Activated naive CD4-positive, alpha-beta T cell treated with anti-CD3 and anti-CD28 coated beads, Interleukin-2, amount 50 U/mL, for 24 hours (primary cell): ENCODE data around the gene CDH12.
A peak's percentile ranks its signal among the peaks of the same experiment; 100 is the strongest.
"Not testable (repeated sequence)": the region's sequence is repeated elsewhere in the genome, so short reads cannot be mapped to it uniquely, and the experiment has no call there.

ENCODE experiments used
- H3K27ac Mint-ChIP-seq: one replicate; pipeline ENCODE4 v1.8.0; 2021; ENCODE audit warnings: mild to moderate bottlenecking, mixed read lengths
- H3K27me3 Mint-ChIP-seq: one replicate; pipeline ENCODE4 v1.8.0; 2021; ENCODE audit warnings: mixed read lengths
- H3K36me3 Mint-ChIP-seq: one replicate; pipeline ENCODE4 v1.8.0; 2021; ENCODE audit warnings: mixed read lengths
- H3K4me1 Mint-ChIP-seq: one replicate; pipeline ENCODE4 v1.8.0; 2021; ENCODE audit warnings: mixed read lengths
- H3K4me3 Mint-ChIP-seq: one replicate; pipeline ENCODE4 v1.8.0; 2021; ENCODE audit warnings: mild to moderate bottlenecking, mixed read lengths
- H3K9me3 Mint-ChIP-seq: one replicate; pipeline ENCODE4 v1.8.0; 2021; ENCODE audit warnings: mixed read lengths

CDH12 gene

GRCh38 chr5:22793463-22793862 lies 59.7 kb downstream of the CDH12 start:
- Mint-ChIP-seq H3K27me3 (no peaks in the 10 kb centered on the region), H3K4me3 (no peak overlapping the region), H3K27ac (no peak overlapping the region), H3K36me3 (no peaks in the 10 kb centered on the region), H3K9me3 (no peaks in the 10 kb centered on the region), H3K4me1 (no peaks in the 10 kb centered on the region)

GRCh38 chr5:22787807-22788206 lies 65.3 kb downstream of the CDH12 start:
- H3K27ac Mint-ChIP-seq, result no peak overlapping the region
- no peaks in the 10 kb centered on the region for H3K36me3 Mint-ChIP-seq
- H3K4me1 Mint-ChIP-seq, result no peaks in the 10 kb centered on the region
- H3K27me3 Mint-ChIP-seq, result no peaks in the 10 kb centered on the region
- H3K4me3 Mint-ChIP-seq, result no peak overlapping the region
- H3K9me3 Mint-ChIP-seq, result no peaks in the 10 kb centered on the region

- no peak overlapping the region for H3K4me3 Mint-ChIP-seq
- H3K36me3 Mint-ChIP-seq, result no peaks in the 10 kb centered on the region
- no peaks in the 10 kb centered on the region for H3K4me1 Mint-ChIP-seq
- H3K27me3 Mint-ChIP-seq, result no peaks in the 10 kb centered on the region
- H3K27ac Mint-ChIP-seq, result peak overlapping the region; percentile 32
- no peaks in the 10 kb centered on the region for H3K9me3 Mint-ChIP-seq
Measured at GRCh38 chr5:22787398-22787797, 65.7 kb downstream of the CDH12 start.

GRCh38 chr5:22780756-22781155 lies 72.4 kb downstream of the CDH12 start:
- Mint-ChIP-seq H3K4me3 (no peak overlapping the region), H3K9me3 (no peaks in the 10 kb centered on the region), H3K27me3 (no peaks in the 10 kb centered on the region), H3K36me3 (no peaks in the 10 kb centered on the region), H3K27ac (no peak overlapping the region), H3K4me1 (no peaks in the 10 kb centered on the region)

- no peaks in the 10 kb centered on the region for H3K9me3 Mint-ChIP-seq
- no peak overlapping the region for H3K27ac Mint-ChIP-seq
- H3K27me3 Mint-ChIP-seq, result no peaks in the 10 kb centered on the region
- no peaks in the 10 kb centered on the region for H3K36me3 Mint-ChIP-seq
- H3K4me1 Mint-ChIP-seq, result no peaks in the 10 kb centered on the region
- no peak overlapping the region for H3K4me3 Mint-ChIP-seq
Measured at GRCh38 chr5:22779499-22779898, 73.6 kb downstream of the CDH12 start.

- Mint-ChIP-seq H3K4me1 (no peaks in the 10 kb centered on the region), H3K36me3 (no peaks in the 10 kb centered on the region), H3K4me3 (no peak overlapping the region), H3K27me3 (no peaks in the 10 kb centered on the region), H3K27ac (no peak overlapping the region), H3K9me3 (no peaks in the 10 kb centered on the region)
Measured at GRCh38 chr5:22776285-22776684, 76.9 kb downstream of the CDH12 start.

GRCh38 chr5:22774214-22774613 lies 78.9 kb downstream of the CDH12 start:
- not testable (repeated sequence) for H3K4me3 Mint-ChIP-seq, H3K4me1 Mint-ChIP-seq, H3K9me3 Mint-ChIP-seq, H3K36me3 Mint-ChIP-seq, H3K27me3 Mint-ChIP-seq, H3K27ac Mint-ChIP-seq

GRCh38 chr5:22764736-22765135 lies 88.4 kb downstream of the CDH12 start:
- no peaks in the 10 kb centered on the region for H3K36me3 Mint-ChIP-seq
- no peaks in the 10 kb centered on the region for H3K4me1 Mint-ChIP-seq
- H3K27ac Mint-ChIP-seq, result no peak overlapping the region
- no peaks in the 10 kb centered on the region for H3K27me3 Mint-ChIP-seq
- H3K9me3 Mint-ChIP-seq, result no peaks in the 10 kb centered on the region
- H3K4me3 Mint-ChIP-seq, result no peak overlapping the region

- no peak overlapping the region for H3K4me3 Mint-ChIP-seq
- H3K9me3 Mint-ChIP-seq, result no peaks in the 10 kb centered on the region
- H3K27ac Mint-ChIP-seq, result no peak overlapping the region
- H3K27me3 Mint-ChIP-seq, result no peaks in the 10 kb centered on the region
- no peaks in the 10 kb centered on the region for H3K4me1 Mint-ChIP-seq
- H3K36me3 Mint-ChIP-seq, result no peaks in the 10 kb centered on the region
Measured at GRCh38 chr5:22757776-22758175, 95.4 kb downstream of the CDH12 start.

GRCh38 chr5:22754155-22754554 lies 99.0 kb downstream of the CDH12 start:
- H3K4me3 Mint-ChIP-seq, result no peak overlapping the region
- H3K9me3 Mint-ChIP-seq, result peaks cover 16% of the 10 kb centered on the region
- H3K27ac Mint-ChIP-seq, result no peak overlapping the region
- no peaks in the 10 kb centered on the region for H3K27me3 Mint-ChIP-seq
- H3K36me3 Mint-ChIP-seq, result no peaks in the 10 kb centered on the region
- no peaks in the 10 kb centered on the region for H3K4me1 Mint-ChIP-seq

GRCh38 chr5:22751536-22751935 lies 101.6 kb downstream of the CDH12 start:
- Mint-ChIP-seq H3K27me3 (no peaks in the 10 kb centered on the region), H3K36me3 (no peaks in the 10 kb centered on the region), H3K27ac (no peak overlapping the region), H3K4me3 (no peak overlapping the region), H3K9me3 (peaks cover 16% of the 10 kb centered on the region), H3K4me1 (no peaks in the 10 kb centered on the region)

- no peak overlapping the region for H3K27ac Mint-ChIP-seq
- H3K4me3 Mint-ChIP-seq, result no peak overlapping the region
- no peaks in the 10 kb centered on the region for H3K36me3 Mint-ChIP-seq
- H3K27me3 Mint-ChIP-seq, result no peaks in the 10 kb centered on the region
- peaks cover 4% of the 10 kb centered on the region for H3K9me3 Mint-ChIP-seq
- no peaks in the 10 kb centered on the region for H3K4me1 Mint-ChIP-seq
Measured at GRCh38 chr5:22736443-22737003, 116.6 kb downstream of the CDH12 start.

- Mint-ChIP-seq H3K9me3 (peaks cover 4% of the 10 kb centered on the region), H3K4me3 (no peak overlapping the region), H3K27ac (no peak overlapping the region), H3K27me3 (no peaks in the 10 kb centered on the region), H3K36me3 (no peaks in the 10 kb centered on the region), H3K4me1 (no peaks in the 10 kb centered on the region)
Measured at GRCh38 chr5:22734907-22735306, 118.2 kb downstream of the CDH12 start.

GRCh38 chr5:22728610-22729009 lies 124.5 kb downstream of the CDH12 start:
- Mint-ChIP-seq H3K4me1 (no peaks in the 10 kb centered on the region), H3K9me3 (peaks cover 2% of the 10 kb centered on the region), H3K27ac (no peak overlapping the region), H3K36me3 (no peaks in the 10 kb centered on the region), H3K27me3 (no peaks in the 10 kb centered on the region), H3K4me3 (no peak overlapping the region)

GRCh38 chr5:22722491-22722890 lies 130.7 kb downstream of the CDH12 start:
- peaks cover 17% of the 10 kb centered on the region for H3K9me3 Mint-ChIP-seq
- no peaks in the 10 kb centered on the region for H3K4me1 Mint-ChIP-seq
- no peaks in the 10 kb centered on the region for H3K36me3 Mint-ChIP-seq
- no peak overlapping the region for H3K27ac Mint-ChIP-seq
- H3K27me3 Mint-ChIP-seq, result no peaks in the 10 kb centered on the region
- no peak overlapping the region for H3K4me3 Mint-ChIP-seq

- H3K27ac Mint-ChIP-seq, result no peak overlapping the region
Measured at GRCh38 chr5:22722056-22722455, 131.1 kb downstream of the CDH12 start.

GRCh38 chr5:22719842-22720241 lies 133.3 kb downstream of the CDH12 start:
- peaks cover 17% of the 10 kb centered on the region for H3K9me3 Mint-ChIP-seq
- no peaks in the 10 kb centered on the region for H3K27me3 Mint-ChIP-seq
- H3K4me1 Mint-ChIP-seq, result no peaks in the 10 kb centered on the region
- H3K27ac Mint-ChIP-seq, result no peak overlapping the region
- no peaks in the 10 kb centered on the region for H3K36me3 Mint-ChIP-seq
- H3K4me3 Mint-ChIP-seq, result no peak overlapping the region

More at GRCh38 chr5:22722056-22722455, 131.1 kb downstream of the CDH12 start:
- no peaks in the 10 kb centered on the region for H3K4me1 Mint-ChIP-seq
- peaks cover 17% of the 10 kb centered on the region for H3K9me3 Mint-ChIP-seq
- H3K4me3 Mint-ChIP-seq, result no peak overlapping the region
- no peaks in the 10 kb centered on the region for H3K36me3 Mint-ChIP-seq
- no peaks in the 10 kb centered on the region for H3K27me3 Mint-ChIP-seq
